WTC11 (cell line): ENCODE measurements around the gene COL4A2. TPM values are rescaled to one million over a fixed set of nuclear protein-coding genes. Genes with fewer than 3 reads are reported as not detected.
A peak's percentile ranks its signal among the peaks of the same experiment; 100 is the strongest.

Experiments used
- ATAC-seq: fragments of 200-7000 bp; cut with Tn5 transposase; 2 replicates; pipeline ENCODE4 v1.10.0; 2021; ENCODE audit warnings: mild to moderate bottlenecking, moderate library complexity
- CTCF ChIA-PET: fragments of 300-600 bp; sonication (Branson Sonifier 250); formaldehyde crosslinking; loops from one replicate; lab custom pipeline; 2021; ENCODE audit warnings: antibody characterized with exemption; lab: Charles Lee
- POLR2A ChIA-PET: fragments of 350-600 bp; sonication (Branson Sonifier 250); formaldehyde crosslinking; loops from one replicate; lab custom pipeline; 2021; ENCODE audit warnings: antibody characterized with exemption; lab: Charles Lee
- DNase-seq: peaks from one replicate; pipeline ENCODE4 v3.0.0; 2021; ENCODE audit warnings: low spot score
- H3K27ac Mint-ChIP-seq: 2 replicates; pipeline ENCODE4 v1.8.0; 2021; ENCODE audit warnings: mixed read lengths
- H3K27me3 Mint-ChIP-seq: 2 replicates; pipeline ENCODE4 v1.8.0; 2021; ENCODE audit warnings: low read depth, mild to moderate bottlenecking, moderate library complexity, mixed read lengths
- H3K36me3 Mint-ChIP-seq: 2 replicates; pipeline ENCODE4 v1.8.0; 2021; ENCODE audit warnings: mixed read lengths
- H3K4me1 Mint-ChIP-seq: 2 replicates; pipeline ENCODE4 v1.8.0; 2022; ENCODE audit warnings: mixed read lengths
- H3K4me3 Mint-ChIP-seq: 2 replicates; pipeline ENCODE4 v1.8.0; 2021; ENCODE audit warnings: mild to moderate bottlenecking, moderate library complexity, mixed read lengths
- H3K9me3 Mint-ChIP-seq: 2 replicates; pipeline ENCODE4 v1.8.0; 2021; ENCODE audit warnings: mixed read lengths
- AFF4 ChIP-seq: sonication (generic); formaldehyde crosslinking; IDR thresholded peaks from 2 replicates; pipeline ENCODE4 v1.8.1; 2023; ENCODE audit warnings: mild to moderate bottlenecking, missing genetic modification reagents, borderline replicate concordance
- ARID4B ChIP-seq: sonication (generic); formaldehyde crosslinking; IDR thresholded peaks from 2 replicates; pipeline ENCODE4 v1.8.0; 2023; ENCODE audit warnings: missing genetic modification reagents, mild to moderate bottlenecking, borderline replicate concordance
- CREM ChIP-seq: sonication (generic); formaldehyde crosslinking; IDR thresholded peaks from 2 replicates; pipeline ENCODE4 v1.8.1; 2022; ENCODE audit warnings: mild to moderate bottlenecking, missing genetic modification reagents, moderate library complexity
- CTCF ChIP-seq: fragments of 200-600 bp; IDR thresholded peaks from 2 replicates; pipeline ENCODE4 v1.8.0; 2022; ENCODE audit warnings: antibody characterized with exemption
- GRHL2 ChIP-seq: fragments of 250-450 bp; sonication (Bioruptor Pico); IDR thresholded peaks from 2 replicates; pipeline ENCODE4 v1.8.0; 2022; ENCODE audit warnings: mild to moderate bottlenecking, moderate library complexity; ENCODE audit not compliant: insufficient replicate concordance, severe bottlenecking
- JAZF1 ChIP-seq: fragments of 250-450 bp; sonication (Bioruptor Pico); IDR thresholded peaks from 2 replicates; pipeline ENCODE4 v1.9.0; 2021; ENCODE audit warnings: moderate library complexity, mild to moderate bottlenecking, inconsistent platforms
- NFE2L1 ChIP-seq: sonication (generic); formaldehyde crosslinking; IDR thresholded peaks from 2 replicates; pipeline ENCODE4 v1.8.1; 2023; ENCODE audit warnings: missing genetic modification reagents
- PREB ChIP-seq: sonication (generic); formaldehyde crosslinking; IDR thresholded peaks from 2 replicates; pipeline ENCODE4 v1.8.1; 2022; ENCODE audit warnings: mild to moderate bottlenecking, missing genetic modification reagents, moderate library complexity, borderline replicate concordance
- RELA ChIP-seq: sonication (generic); formaldehyde crosslinking; IDR thresholded peaks from 2 replicates; pipeline ENCODE4 v1.8.1; 2022; ENCODE audit warnings: missing genetic modification reagents, mild to moderate bottlenecking, borderline replicate concordance
- ZNF281 ChIP-seq: sonication (generic); formaldehyde crosslinking; IDR thresholded peaks from 2 replicates; pipeline ENCODE4 v1.8.0; 2023; ENCODE audit warnings: mild to moderate bottlenecking, missing genetic modification reagents
- ZNF425 ChIP-seq: fragments of 250-450 bp; sonication (Bioruptor Pico); conservative IDR thresholded peaks from 2 replicates; pipeline ENCODE4 v1.9.0; 2021; ENCODE audit warnings: mild to moderate bottlenecking
- total RNA-seq: library from RNA; stranded (reverse); gene quantifications from 3 replicates; pipeline ENCODE4 v1.2.3, GENCODE V29; 2021

Gene COL4A2
- total RNA-seq, 1 experiment from 2014 or later, result 109 TPM

- TF ChIP-seq AFF4 (CRISPR knock-in tag) (no peak), CREM (no peak), ZNF425 (CRISPR knock-in tag) (no peak), PREB (CRISPR knock-in tag) (no peak)
- TF ChIP-seq, all 79 proteins: peak for 0
These were observed 143.2 kb downstream of the COL4A2 start (continued) for GRCh38 chr13:110450016-110450900.

GRCh38 chr13:110450941-110451730 is 144.1 kb downstream of the COL4A2 start:
- ChIA-PET POLR2A (interaction anchor here (0.6 kb wide), 1 partner anchor 261 kb away, joined by 3 read pairs; no protein-coding TSS in a partner anchor), CTCF (no interaction called here)
- peak overlapping the region; percentile 73; the same call in 1 of the 2 replicates for H3K27ac Mint-ChIP-seq
- no peak for ATAC-seq
- DNase-seq, result no peak
- H3K36me3 Mint-ChIP-seq, result peaks cover 6% of the 10 kb centered on the region
- no peaks in the 10 kb centered on the region for H3K9me3 Mint-ChIP-seq
- no peak overlapping the region for H3K4me3 Mint-ChIP-seq
- no peaks in the 10 kb centered on the region for H3K27me3 Mint-ChIP-seq
- H3K4me1 Mint-ChIP-seq, result peaks cover 45% of the 10 kb centered on the region
- TF ChIP-seq NFE2L1 (CRISPR knock-in tag), result no peak
- TF ChIP-seq RELA, result no peak
- no peak for TF ChIP-seq CTCF
- TF ChIP-seq JAZF1, result no peak
- TF ChIP-seq ZNF281 (CRISPR knock-in tag), result no peak
- no peak for TF ChIP-seq ARID4B
- no peak for TF ChIP-seq ZNF425 (CRISPR knock-in tag)
- no peak for TF ChIP-seq GRHL2 (CRISPR knock-in tag)
